GM03348 (cell line): ENCODE data around the gene SERPINE1.

Experiments
- DNase-seq: peaks from one replicate; pipeline ENCODE4 v3.0.0; 2012; ENCODE audit warnings: low spot score

SERPINE1 gene

GRCh38 chr7:101170617-101171441 lies 43.9 kb downstream of the SERPINE1 start:
- DNase-seq, result no peak

GRCh38 chr7:101171442-101171837 lies 44.5 kb downstream of the SERPINE1 start:
- DNase-seq, result no peak

- no peak for DNase-seq
Observed at GRCh38 chr7:101172005-101172853, 45.3 kb downstream of the SERPINE1 start.

GRCh38 chr7:101172854-101173751 lies 46.2 kb downstream of the SERPINE1 start:
- peak; percentile 75 for DNase-seq

GRCh38 chr7:101173752-101174244 lies 46.9 kb downstream of the SERPINE1 start:
- DNase-seq, result peak; percentile 78

- no peak for DNase-seq
Observed at GRCh38 chr7:101174322-101174854, 47.5 kb downstream of the SERPINE1 start.

- no peak for DNase-seq
Observed at GRCh38 chr7:101175664-101176063, 48.8 kb downstream of the SERPINE1 start.

GRCh38 chr7:101177644-101178043 lies 50.7 kb downstream of the SERPINE1 start:
- DNase-seq, result no peak

GRCh38 chr7:101179117-101179516 lies 52.2 kb downstream of the SERPINE1 start:
- DNase-seq, result no peak

GRCh38 chr7:101179713-101180112 lies 52.8 kb downstream of the SERPINE1 start:
- DNase-seq, result no peak

- DNase-seq, result no peak
Observed at GRCh38 chr7:101180130-101180755, 53.3 kb downstream of the SERPINE1 start, which contains the start of gene NAT16. NAT16 (minus strand) TSS chr7:101180293; CDS start chr7:101174807, 5,486 bp downstream.

GRCh38 chr7:101185258-101185839 lies 58.4 kb downstream of the SERPINE1 start:
- DNase-seq, result peak; percentile 37

- DNase-seq, result no peak
Observed at GRCh38 chr7:101186194-101186593, 59.3 kb downstream of the SERPINE1 start.

GRCh38 chr7:101186844-101187428 lies 60.0 kb downstream of the SERPINE1 start:
- no peak for DNase-seq
